SK-N-SH treated with all-trans-retinoic acid at 6 μM for 48 hours (cell line): ENCODE measurements around the gene CTCF.

Experiments
- ATAC-seq: fragments of 200-7000 bp; cut with Tn5 transposase; 3 replicates; pipeline ENCODE4 v1.9.1; 2020; ENCODE audit warnings: mild to moderate bottlenecking, moderate library complexity
- ARNTL ChIP-seq: fragments of 450-650 bp; formaldehyde crosslinking; IDR thresholded peaks from 2 replicates; pipeline ENCODE4 v1.5.0; 2020; ENCODE audit warnings: low read depth, mild to moderate bottlenecking, moderate library complexity, borderline replicate concordance
- CSDC2 ChIP-seq: fragments of 250-450 bp; sonication (Bioruptor Pico); IDR thresholded peaks from 2 replicates; pipeline ENCODE4 v1.5.0; 2020; ENCODE audit warnings: mild to moderate bottlenecking, moderate library complexity
- CSRNP3 ChIP-seq: fragments of 250-450 bp; sonication (Bioruptor Pico); IDR thresholded peaks from 2 replicates; pipeline ENCODE4 v1.5.1; 2021; ENCODE audit warnings: mild to moderate bottlenecking, moderate library complexity
- GLIS3 ChIP-seq: fragments of 250-450 bp; sonication (Bioruptor Pico); IDR thresholded peaks from 2 replicates; pipeline ENCODE4 v1.5.0; 2020; ENCODE audit warnings: mild to moderate bottlenecking, moderate library complexity
- ISL1 ChIP-seq: fragments of 250-450 bp; sonication (Bioruptor Pico); IDR thresholded peaks from 2 replicates; pipeline ENCODE4 v2.1.2; 2022; ENCODE audit warnings: mild to moderate bottlenecking, moderate library complexity
- OSR1 ChIP-seq: fragments of 250-450 bp; sonication (Bioruptor Pico); IDR thresholded peaks from 2 replicates; pipeline ENCODE4 v1.8.0; 2022; ENCODE audit warnings: moderate library complexity, mild to moderate bottlenecking, inconsistent platforms
- PATZ1 ChIP-seq: fragments of 250-450 bp; sonication (Bioruptor Pico); IDR thresholded peaks from 2 replicates; pipeline ENCODE4 v1.8.0; 2020; ENCODE audit warnings: mild to moderate bottlenecking, moderate library complexity, borderline replicate concordance
- POU6F1 ChIP-seq: fragments of 250-450 bp; sonication (Bioruptor Pico); IDR thresholded peaks from 2 replicates; pipeline ENCODE4 v1.8.0; 2021; ENCODE audit warnings: low read depth, mild to moderate bottlenecking, moderate library complexity, borderline replicate concordance
- PPARA ChIP-seq: fragments of 250-450 bp; sonication (Bioruptor Pico); IDR thresholded peaks from 2 replicates; pipeline ENCODE4 v1.5.0; 2020; ENCODE audit warnings: mild to moderate bottlenecking, borderline replicate concordance
- RARB ChIP-seq: fragments of 250-450 bp; sonication (Bioruptor Pico); IDR thresholded peaks from 2 replicates; pipeline ENCODE4 v1.8.0; 2021; ENCODE audit warnings: mild to moderate bottlenecking, moderate library complexity
- SNAI2 ChIP-seq: fragments of 250-450 bp; sonication (Bioruptor Pico); IDR thresholded peaks from 2 replicates; pipeline ENCODE4 v1.5.0; 2020; ENCODE audit warnings: mild to moderate bottlenecking, moderate library complexity
- TCF4 ChIP-seq: fragments of 250-450 bp; sonication (Bioruptor Pico); IDR thresholded peaks from 2 replicates; pipeline ENCODE4 v1.8.0; 2021; ENCODE audit warnings: mild to moderate bottlenecking, moderate library complexity, borderline replicate concordance
- TOX ChIP-seq: fragments of 250-450 bp; sonication (Bioruptor Pico); IDR thresholded peaks from 2 replicates; pipeline ENCODE4 v1.8.0; 2021; ENCODE audit warnings: mild to moderate bottlenecking, moderate library complexity, borderline replicate concordance
- TSHZ2 ChIP-seq: fragments of 250-450 bp; sonication (Bioruptor Pico); IDR thresholded peaks from 2 replicates; pipeline ENCODE4 v1.5.0; 2020; ENCODE audit warnings: mild to moderate bottlenecking, moderate library complexity
- ZC3H10 ChIP-seq: fragments of 250-450 bp; sonication (Bioruptor Pico); IDR thresholded peaks from 2 replicates; pipeline ENCODE4 v1.5.1; 2021; ENCODE audit warnings: mild to moderate bottlenecking, moderate library complexity
- ZFP3 ChIP-seq: fragments of 250-450 bp; sonication (Bioruptor Pico); IDR thresholded peaks from 2 replicates; pipeline ENCODE4 v1.5.0; 2020; ENCODE audit warnings: mild to moderate bottlenecking, moderate library complexity
- ZNF70 ChIP-seq: fragments of 450-650 bp; formaldehyde crosslinking; IDR thresholded peaks from 2 replicates; pipeline ENCODE4 v1.5.0; 2020; ENCODE audit warnings: mild to moderate bottlenecking, moderate library complexity
- TF ChIP-seq, protein P1 (sequence below): fragments of 250-450 bp; sonication (Bioruptor Pico); IDR thresholded peaks from 2 replicates; pipeline ENCODE4 v1.5.1; 2020; ENCODE audit warnings: low read depth, mild to moderate bottlenecking, moderate library complexity

Gene CTCF

GRCh38 chr16:67562918-67563707, 787 bp downstream of the CTCF start:
- no peak for TF ChIP-seq ISL1 (CRISPR knock-in tag)
- no peak for TF ChIP-seq TSHZ2 (CRISPR knock-in tag)
- TF ChIP-seq ZC3H10 (CRISPR knock-in tag) = no peak
- TF ChIP-seq ZNF70 (CRISPR knock-in tag) = no peak
- no peak for TF ChIP-seq POU6F1 (CRISPR knock-in tag)
- TF ChIP-seq SNAI2 = no peak
- TF ChIP-seq RARB (CRISPR knock-in tag) = no peak
- TF ChIP-seq, all 23 proteins: peak for 0
- ATAC-seq = peak; percentile 30

GRCh38 chr16:67563708-67564468, 1.6 kb downstream of the CTCF start:
- peak; percentile 7; the same call in 1 of the 3 replicates for ATAC-seq
- no peak for TF ChIP-seq PPARA (CRISPR knock-in tag)

GRCh38 chr16:67565470-67566100, 3.3 kb downstream of the CTCF start:
- TF ChIP-seq ZNF70 (CRISPR knock-in tag) = no peak
- TF ChIP-seq CSDC2 (CRISPR knock-in tag) = no peak
- no peak for TF ChIP-seq CSRNP3 (CRISPR knock-in tag)
- no peak for ATAC-seq

DNA sequence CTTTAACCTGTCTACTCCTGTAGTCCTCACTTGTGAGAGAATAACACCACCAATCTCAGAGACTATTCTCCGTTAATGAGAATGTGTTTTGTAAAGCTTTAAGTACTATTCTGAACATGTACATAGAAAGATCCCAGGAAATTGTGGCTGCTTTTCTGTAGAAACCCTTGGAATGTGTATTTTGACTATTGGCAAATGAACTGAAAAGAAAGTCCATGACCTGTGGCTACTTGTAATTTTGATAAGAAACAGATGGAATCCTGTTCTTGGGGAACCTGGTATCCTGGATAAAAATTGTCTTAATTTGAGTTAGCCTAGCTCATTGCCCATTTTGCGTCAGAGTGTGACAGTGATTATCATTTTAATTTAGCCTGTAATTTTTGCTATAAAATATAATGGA, 9.1 kb downstream of the CTCF start:
- peak; percentile 80 for ATAC-seq
- no peak for TF ChIP-seq ZC3H10 (CRISPR knock-in tag)
- TF ChIP-seq OSR1 = no peak
- TF ChIP-seq TOX (CRISPR knock-in tag) = no peak
- no peak for TF ChIP-seq ISL1 (CRISPR knock-in tag)
- TF ChIP-seq TCF4 (CRISPR knock-in tag) = no peak
- no peak for TF ChIP-seq CSRNP3 (CRISPR knock-in tag)
- no peak for TF ChIP-seq ZFP3 (CRISPR knock-in tag)
- TF ChIP-seq CSDC2 (CRISPR knock-in tag) = no peak
- no peak for TF ChIP-seq PPARA (CRISPR knock-in tag)
- no peak for TF ChIP-seq POU6F1 (CRISPR knock-in tag)
- TF ChIP-seq ZNF70 (CRISPR knock-in tag) = no peak
- no peak for TF ChIP-seq SNAI2
- no peak for TF ChIP-seq ARNTL
- TF ChIP-seq PATZ1 = no peak
- TF ChIP-seq, protein P1, sequence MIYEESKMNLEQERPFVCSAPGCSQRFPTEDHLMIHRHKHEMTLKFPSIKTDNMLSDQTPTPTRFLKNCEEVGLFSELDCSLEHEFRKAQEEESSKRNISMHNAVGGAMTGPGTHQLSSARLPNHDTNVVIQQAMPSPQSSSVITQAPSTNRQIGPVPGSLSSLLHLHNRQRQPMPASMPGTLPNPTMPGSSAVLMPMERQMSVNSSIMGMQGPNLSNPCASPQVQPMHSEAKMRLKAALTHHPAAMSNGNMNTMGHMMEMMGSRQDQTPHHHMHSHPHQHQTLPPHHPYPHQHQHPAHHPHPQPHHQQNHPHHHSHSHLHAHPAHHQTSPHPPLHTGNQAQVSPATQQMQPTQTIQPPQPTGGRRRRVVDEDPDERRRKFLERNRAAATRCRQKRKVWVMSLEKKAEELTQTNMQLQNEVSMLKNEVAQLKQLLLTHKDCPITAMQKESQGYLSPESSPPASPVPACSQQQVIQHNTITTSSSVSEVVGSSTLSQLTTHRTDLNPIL = no peak
- no peak for TF ChIP-seq GLIS3
